NK-92 (cell line): Measurements from ENCODE around the gene LUC7L.
"Not testable (repeated sequence)": the region's sequence is repeated elsewhere in the genome, so short reads cannot be mapped to it uniquely, and the experiment has no call there.

Experiments used
- DNase-seq: peaks from one replicate; lab custom pipeline; 2025; ENCODE audit not compliant: unreplicated experiment; lab: John Stamatoyannopoulos, UW

The LUC7L gene

DNA sequence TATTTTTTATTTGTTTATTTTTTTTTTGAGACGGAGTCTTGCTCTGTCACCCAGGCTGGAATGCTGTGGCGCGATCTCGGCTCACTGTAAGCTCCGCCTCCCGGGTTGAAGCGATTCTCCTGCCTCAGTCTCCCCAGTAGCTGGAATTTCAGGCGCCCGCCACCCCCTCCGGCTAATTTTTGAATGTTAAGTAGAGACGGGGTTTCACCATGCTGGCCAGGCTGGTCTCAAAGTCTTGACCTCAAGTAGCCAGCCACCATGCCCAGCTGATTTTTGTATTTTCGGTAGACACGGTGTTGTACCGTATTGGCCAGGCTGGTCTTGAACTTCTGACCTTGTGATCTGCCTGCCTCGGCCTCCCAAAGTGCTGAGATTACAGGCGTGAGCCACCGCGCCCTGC is 1.1 kb upstream of the LUC7L start:
- DNase-seq = not testable (repeated sequence)

DNA sequence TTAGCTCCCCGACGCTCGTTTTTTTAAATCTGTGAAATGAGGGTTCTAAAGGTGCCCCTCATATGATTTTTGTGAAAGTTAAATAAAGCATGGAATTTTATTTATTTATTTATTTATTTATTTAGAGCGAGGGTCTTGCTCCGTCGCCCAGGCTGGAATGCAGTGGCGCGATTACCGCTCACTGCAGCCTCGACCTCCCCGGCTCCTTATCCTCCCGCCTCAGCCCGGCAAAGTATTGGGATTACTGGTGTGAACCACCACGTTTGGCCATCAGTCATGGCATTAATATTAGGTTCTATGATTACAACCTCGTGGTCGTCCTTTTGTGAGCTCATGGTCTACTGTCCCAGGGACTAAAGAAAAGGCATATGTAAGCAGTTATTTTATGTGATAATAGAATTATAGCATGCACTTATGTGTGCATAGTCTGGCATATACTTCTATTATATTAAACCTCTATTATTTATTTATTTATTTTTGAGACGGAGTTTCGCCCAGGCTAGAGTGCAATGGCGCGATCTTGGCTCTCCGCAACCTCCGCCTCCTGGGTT is 557 bp upstream of the LUC7L start:
- no peak for DNase-seq

DNA sequence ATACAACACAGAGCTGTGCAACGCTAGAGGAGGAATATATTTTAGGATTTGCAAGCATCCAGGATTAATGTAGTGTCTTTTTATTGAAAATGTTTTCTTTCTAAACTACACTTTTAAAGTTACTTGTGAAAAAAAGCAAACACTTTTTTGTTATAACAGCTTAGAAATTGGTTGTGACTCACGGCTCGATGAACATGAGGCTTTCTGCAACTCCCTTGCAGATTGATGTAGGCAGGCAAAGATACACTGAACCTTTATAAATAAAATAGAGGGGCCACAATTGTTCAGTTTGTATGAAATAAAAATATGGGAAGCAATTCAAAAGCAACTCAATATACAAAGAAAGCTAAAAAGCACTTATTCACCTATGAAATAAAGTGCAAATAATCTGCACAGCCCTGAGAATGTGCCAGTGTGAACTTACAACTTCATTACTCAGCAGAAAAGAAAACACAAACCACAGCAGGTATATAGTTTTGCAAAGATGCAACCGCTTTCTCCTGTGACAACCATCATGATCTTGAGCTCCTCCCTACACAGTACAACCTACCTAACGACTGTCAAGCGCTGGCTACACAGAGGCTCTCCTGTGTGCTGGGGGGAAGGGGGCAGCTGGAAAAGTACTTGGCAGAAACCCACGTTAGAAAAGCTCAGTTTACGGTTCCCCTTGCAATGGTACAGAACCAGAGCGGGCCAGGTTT is 948 bp downstream of the LUC7L start:
- no peak for DNase-seq

DNA sequence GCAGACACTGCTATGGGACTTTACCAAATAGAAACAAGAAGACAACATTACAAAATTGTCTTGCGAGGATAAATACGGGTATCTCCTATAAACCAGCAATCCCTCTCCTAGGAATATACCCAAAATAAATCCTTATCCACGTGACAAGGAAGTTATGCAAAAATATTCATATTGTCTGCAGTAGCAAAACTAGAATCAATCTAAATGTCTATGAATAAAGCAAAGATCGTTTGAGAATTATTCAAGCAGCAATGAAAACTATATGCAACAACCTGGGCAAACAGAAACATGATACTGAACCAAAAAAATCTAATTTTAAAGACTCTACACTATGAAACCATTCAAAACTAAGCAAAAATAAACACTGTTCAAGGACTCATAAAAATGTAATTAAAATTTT is 9.2 kb downstream of the LUC7L start:
- DNase-seq = no peak

DNA sequence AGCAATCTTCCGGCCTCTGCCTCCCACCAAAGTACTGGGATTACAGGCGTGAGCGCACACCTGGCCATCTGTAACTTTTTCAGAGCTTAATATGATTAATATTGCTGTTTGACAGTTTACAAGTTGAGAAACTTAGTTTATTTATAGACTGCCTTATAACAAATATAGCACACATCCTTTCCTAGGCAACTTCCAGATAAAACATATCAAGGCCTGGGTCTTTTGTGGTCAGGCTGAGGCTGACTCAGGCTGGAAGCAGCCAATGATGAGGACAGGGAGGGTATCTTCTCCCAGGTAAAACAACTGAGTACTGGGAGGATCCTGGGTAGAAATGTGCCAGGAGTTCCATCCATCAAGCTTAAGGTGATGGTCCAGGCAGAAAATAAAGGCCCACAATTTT is 16.2 kb downstream of the LUC7L start:
- DNase-seq = no peak

DNA sequence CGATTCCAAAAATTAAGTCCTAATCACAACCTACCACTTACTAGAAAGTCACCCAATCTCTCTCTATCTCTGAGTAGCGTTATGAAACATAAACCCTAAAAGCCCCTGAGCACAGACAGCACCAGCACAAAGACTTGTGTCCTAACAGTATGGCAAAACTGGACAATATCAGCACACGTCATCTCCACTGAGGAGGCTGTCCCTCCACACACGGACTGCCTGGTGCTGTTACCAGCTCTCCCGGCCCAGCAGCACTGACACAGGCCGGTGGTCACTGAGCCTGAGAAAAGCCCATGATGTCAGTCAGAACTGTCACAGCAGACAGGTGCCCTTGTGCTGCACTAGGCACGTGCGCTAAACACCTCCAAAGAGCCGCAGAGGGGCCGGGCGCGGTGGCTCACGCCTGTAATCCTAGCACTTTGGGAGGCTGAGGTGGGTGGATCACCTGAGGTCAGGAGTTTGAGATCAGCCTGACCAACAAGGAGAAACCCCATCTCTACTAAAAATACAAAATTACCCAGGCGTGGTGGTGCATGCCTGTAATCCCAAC is 17.5 kb downstream of the LUC7L start:
- DNase-seq = not testable (repeated sequence)

DNA sequence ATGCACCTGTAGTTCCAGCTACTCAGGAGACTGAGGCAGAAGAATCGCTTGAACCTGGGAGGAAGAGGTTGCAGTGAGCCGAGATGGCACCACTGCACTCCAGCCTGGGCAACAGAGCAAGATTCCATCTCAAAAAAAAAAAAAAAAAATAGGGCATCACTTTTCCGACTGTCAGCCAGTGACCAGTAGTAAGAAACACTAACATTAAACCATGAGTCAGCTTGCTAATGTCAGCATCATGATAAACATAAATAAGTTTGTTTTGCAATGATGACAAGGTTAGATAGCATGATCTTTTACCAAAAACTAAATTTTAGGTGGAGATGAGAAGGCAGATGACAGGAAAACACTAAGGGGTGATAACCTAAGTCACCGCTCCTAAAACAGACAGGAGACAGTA is 19.9 kb downstream of the LUC7L start:
- DNase-seq = not testable (repeated sequence)

DNA sequence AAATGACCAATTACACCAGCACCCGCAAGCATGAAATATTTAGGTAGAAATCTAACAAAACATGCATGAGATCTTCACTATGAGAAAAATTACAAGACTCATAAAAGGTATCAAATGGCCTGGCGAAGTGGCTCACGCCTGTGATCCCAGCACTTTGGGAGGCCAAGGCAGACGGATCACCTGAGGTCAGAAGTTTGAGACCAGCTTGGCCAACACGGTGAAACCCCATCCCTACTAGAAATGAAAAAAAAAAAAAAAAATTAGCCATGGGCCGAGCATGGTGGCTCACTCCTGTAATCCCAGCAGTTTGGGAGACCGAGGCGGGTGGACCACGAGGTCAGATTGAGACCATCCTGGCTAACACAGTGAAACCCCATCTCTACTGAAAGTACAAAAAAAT is 25.2 kb downstream of the LUC7L start:
- not testable (repeated sequence) for DNase-seq

DNA sequence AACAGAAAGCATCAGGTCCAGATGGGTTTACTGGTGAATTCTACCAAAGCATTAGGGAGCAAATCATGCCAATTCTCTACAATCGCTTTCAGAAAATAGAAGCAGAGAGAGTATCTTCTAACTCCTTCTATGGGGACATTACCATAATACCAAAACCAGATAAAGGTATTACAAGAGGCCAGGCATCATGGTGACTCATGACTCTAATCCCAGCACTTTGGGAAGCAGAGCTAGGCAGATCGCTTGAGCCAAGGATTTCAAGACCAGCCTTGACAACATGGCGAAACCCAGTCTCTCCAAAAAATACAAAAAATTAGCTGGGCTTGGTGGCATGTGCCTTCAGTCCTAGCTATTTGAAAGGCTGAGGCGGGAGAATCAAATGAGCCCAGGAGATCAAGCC is 26.0 kb downstream of the LUC7L start:
- no peak for DNase-seq

DNA sequence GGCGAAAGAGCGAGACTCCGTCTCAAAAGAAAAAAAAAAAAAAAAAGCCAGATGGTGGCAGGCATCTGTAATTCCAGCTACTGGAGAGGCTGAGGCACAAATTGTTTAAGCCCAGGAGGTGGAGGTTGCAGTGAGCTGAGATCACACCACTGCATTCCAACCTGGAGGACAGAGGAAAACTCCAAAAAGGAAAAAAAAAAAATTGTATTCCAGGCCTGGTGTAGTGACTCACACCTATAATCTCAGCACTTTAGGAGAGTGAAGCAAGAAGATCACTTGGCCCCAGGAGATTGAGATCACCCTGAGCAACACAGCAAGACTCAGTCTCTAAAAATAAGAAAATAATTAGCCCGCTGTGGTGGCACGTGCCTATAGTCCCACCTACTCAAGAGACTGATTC is 28.9 kb downstream of the LUC7L start:
- DNase-seq = no peak

DNA sequence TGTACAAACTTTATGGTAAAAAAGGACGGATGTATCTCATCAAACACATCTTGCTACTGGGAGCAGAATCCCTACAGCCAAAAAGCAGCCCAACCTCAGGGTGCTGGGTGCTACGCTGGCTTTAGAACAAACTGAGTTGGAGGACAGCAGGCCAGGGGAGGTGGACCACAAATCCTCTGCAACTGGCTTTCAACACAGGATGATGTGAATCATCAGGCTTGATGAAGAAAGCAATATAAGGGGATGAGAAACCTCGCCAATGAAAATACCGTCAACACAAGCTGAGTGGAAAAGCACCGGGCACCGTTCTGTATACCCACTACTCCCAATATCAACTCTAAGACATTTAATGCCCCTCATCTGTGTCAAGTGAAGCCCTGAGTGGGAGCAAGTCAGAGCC is 34.7 kb downstream of the LUC7L start:
- no peak for DNase-seq

DNA sequence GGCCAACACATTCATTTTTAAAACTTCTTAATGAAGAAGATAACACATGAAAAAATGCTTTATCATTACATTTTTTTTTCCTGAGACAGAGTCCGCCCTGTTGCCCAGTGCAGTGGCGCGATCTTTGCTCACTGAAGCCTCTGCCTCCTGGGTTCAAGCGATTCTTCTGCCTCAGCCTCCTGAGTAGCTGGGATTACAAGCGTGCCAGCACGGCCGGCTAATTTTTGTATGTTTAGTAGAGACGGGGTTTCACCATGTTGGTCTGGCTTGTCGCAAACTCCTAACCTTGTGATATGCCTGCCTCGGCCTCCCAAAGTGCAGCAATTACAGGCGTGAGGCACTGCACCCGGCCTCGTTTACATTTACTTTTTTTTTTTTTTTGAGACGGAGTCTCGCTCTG is 35.8 kb downstream of the LUC7L start:
- DNase-seq = no peak

DNA sequence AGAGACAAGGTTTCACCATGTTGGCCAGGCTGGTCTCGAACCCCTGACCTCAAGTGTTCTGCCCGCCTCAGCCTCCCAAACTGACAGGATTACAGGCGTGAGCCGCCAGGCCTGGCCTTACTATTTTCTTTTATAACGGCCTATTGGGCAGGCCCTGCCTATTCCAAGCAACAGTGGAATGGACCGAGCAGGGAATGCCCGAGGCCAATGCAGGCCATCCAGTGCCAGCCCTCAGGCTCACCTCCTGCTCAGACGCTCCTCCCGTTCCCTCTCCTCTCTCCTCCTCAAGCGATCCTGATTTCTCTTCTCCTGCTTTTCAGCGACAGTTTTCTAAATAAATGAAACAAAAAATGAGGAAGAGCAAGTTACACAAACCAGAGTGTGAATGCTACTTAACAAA is 36.6 kb downstream of the LUC7L start:
- DNase-seq = no peak

DNA sequence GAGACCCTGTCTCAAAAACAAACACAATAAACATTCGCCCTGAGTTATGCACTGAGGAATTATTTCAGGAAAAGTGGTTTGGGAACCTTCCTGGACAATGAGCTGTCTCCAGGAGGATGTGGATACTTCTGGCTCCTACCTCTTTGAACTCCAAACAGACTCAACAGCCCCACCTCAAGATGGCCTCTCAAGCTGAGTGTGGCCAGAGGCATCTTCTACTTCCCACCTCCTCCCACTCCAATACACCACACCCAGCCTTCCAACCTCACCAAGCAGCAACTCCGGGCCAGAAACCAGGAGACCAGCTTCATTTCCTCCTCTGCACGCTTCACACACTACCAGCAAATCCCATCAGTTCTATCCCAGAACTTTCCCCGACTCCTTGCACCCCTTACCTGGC is 37.4 kb downstream of the LUC7L start:
- DNase-seq = no peak

DNA sequence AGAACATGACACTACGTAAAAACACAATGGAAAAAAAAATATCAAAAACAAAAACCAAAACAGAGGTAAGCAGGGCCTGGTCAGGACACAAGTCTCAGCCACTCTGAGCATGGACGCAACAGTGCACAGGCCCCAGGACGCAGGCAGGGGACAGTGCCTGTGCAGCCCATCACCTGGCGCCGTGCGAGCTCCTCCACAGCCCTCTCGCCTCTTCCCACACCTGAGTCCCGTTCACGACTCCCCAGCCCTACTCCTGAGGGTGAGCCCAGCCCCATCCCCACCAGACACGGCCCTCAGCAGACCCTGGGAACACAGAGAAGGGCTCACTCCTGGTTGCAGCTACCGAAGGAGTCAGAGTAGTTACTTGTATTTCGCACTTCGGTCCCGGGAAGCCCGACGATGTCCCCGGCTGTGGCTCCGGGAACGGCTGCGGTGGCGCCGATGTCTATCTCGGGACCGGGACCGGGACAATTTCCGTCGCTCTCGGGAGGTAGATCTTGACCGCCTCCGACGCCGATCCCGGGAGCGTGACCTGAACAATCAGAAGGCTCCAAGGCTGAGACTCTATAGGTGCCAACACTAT is 39.6 kb downstream of the LUC7L start:
- no peak for DNase-seq

DNA sequence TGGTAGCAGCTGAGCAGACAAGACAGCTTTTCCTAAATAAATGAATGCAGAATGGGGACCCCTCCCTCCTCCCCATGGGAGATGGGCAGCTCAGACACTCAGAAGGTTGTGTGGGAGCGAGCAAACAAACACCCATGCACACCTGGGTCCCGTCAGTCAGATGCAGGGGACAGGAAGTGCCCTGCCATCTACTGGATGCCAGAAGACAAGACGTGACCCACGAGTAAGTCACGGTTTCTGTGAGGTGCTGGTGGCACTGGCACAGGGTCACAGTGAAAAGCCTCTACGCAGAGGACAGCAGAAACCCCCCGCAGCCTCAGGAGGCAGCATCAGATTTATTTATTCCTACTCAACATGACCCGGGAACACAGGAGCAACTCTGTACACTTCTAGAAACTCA is 40.6 kb downstream of the LUC7L start:
- DNase-seq = no peak

DNA sequence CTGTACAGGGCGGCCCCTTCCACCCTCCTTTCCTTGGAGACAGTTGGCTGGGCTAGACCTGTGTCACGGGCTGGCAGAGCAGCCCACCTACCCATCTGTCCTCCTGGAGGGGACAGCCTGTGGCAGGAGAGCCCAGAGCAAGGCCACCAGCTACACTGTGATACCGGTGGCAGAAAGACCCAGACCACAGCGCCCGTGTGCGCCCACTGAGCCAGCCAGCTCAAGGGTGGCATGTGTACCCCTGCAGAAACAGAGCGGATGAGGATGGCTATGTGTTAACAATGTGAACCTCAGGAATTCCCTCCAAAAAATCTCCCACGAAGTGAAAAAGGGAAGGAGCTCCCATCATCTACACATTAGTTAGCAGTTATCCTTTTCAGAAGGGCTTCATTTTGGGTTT is 41.9 kb downstream of the LUC7L start:
- no peak for DNase-seq

DNA sequence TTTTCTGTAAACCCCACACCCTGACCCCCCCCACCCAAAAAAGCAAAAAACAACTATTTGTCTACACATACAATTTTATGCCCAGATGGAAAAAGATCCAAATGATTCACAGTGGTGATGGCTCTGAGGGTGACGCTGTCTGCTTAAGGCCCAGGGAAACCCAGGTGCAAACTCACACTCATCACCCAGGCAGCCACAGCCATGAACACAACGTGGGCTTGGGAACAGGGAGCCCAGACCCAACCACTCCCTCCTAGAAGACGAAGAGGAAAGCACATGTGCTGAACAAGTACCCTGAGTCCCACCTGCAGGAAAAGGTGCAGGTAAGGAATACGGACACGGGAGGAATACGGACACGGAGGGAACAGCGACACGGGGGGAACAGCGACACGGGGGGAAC is 43.6 kb downstream of the LUC7L start:
- DNase-seq = no peak

DNA sequence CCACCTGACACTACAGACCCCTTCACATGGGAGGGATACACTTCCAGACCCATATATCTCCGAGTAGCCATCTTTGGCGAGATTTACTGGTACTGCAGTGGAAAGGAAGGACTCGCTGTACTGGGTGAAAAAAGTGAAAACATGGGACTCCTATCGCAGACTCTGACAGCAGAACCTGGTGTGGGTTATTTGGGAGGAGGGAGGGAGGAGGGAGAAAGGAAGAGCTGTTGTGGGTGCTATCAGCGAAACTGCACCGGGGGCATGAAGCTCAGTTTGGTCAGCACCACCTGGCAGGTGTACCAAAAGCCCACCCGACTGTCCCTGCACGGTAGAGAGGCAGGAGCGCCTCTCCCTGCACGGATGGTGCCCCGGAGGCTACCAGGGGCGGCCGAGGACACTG is 44.0 kb downstream of the LUC7L start:
- no peak for DNase-seq

DNA sequence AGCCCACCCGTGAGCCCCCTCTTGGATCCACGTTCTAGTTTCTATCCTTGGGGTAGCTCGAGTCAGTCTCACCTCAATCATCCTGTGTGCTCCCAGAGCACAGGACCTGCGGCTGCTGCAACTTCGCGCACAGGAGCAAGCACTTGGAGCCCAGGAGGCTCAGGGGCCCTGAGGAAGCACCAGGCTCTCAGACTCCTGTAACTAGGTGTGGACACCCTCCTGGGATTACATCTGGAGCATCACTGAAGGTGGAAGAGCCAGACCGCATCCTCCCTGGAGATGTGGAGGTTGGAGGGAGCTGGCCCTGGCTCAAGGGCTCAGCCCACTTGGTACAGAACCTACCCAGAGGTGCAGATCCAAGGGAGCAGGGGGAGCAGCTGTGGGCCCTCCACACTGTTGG is 46.2 kb downstream of the LUC7L start:
- DNase-seq = no peak

DNA sequence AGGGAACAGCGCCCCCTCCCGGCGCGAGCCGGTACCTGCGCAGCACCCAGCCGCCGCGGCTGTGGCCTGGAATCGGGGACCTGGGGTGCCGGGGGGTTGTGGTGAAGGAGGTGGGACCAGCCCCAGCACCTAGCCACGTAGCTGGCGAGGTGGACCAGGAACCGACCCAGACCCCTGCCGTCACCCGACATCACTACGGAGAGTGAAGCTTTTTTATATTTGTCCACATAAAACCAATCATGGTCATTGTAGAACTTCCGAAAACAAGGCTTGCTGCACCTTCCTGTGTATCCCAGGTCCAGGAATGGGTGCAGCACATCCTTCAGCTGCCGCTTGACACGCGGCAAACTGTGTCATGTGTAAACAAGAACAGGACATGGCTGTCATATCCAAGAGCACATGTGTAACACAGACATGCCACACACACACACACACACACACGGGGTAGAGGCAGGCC is 47.7 kb downstream of the LUC7L start:
- peak; percentile 17 for DNase-seq
